ENCODE results near the gene GDE1.

DNA sequence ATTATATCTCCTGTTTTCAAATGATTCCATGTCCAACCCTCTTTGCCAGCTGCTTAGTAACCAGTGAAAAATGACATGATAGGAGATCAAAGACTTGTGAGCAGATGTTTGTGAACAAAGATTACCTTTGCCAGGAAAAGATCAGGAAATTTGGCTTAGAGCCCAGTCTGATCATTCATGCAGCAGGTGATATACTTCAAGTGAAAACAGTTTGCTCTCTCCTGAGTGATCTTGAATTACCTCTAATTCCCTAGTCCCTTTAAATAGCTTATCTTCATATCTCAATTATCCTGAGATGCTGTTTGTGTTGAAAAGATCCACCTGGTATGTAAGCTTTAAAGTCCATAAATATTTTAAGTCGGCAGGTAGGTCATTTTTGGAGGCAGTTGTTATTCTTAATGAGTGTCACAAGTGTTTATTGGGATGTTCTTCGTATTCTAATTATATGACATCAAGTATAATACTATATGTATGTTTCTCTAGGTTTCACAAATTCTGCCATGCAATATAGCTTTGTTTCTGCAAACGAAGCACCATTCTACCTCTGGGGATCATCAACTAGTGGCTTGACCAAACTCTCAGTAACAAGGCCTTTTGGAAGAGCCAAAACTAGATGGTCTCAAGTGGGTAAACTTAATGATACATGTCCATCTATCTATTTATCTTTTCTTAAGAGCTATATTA, 20.4 kb upstream of the GDE1 start:
- TF ChIP-seq CTCF (IDR thresholded peaks at IDR 0.05; ENCODE audit: low read length) (no peak), EZH2 (optimal IDR thresholded peaks at IDR 0.05; ENCODE audit: low read depth, low read length) (no peak), EZH2phosphoT487 (IDR thresholded peaks at IDR 0.05; ENCODE audit: low read length) (no peak)

Measured in MM.1S (cell line).